Neural progenitor cell (in vitro differentiated cells): ENCODE results near the gene CLNS1A. TPM values are rescaled to one million over a fixed set of nuclear protein-coding genes. Genes with fewer than 3 reads are reported as not detected.
A peak's percentile ranks its signal among the peaks of the same experiment; 100 is the strongest.

Source experiments
- DNase-seq: peaks from one replicate; pipeline ENCODE4 v3.0.0-alpha.2; 2016; ENCODE audit warnings: low spot score
- H2AFZ ChIP-seq: fragments of 200-600 bp; sonication (generic); replicated peaks from 2 replicates; pipeline ENCODE4 v1.6.1; 2016; ENCODE audit warnings: antibody characterized with exemption
- H3F3A ChIP-seq: fragments of 200-600 bp; sonication (generic); 2 replicates; pipeline ENCODE4 v1.6.1; 2016; ENCODE audit warnings: antibody characterized with exemption, low read depth
- H3K27ac ChIP-seq: fragments of 200-600 bp; sonication (generic); 2 replicates; pipeline ENCODE4 v1.5.1; 2016; ENCODE audit warnings: mild to moderate bottlenecking
- H3K27me3 ChIP-seq: fragments of 200-600 bp; sonication (generic); 2 replicates; pipeline ENCODE4 v1.6.1; 2016; ENCODE audit warnings: mild to moderate bottlenecking, moderate library complexity
- H3K36me3 ChIP-seq: fragments of 200-600 bp; sonication (generic); 2 replicates; pipeline ENCODE4 v1.5.1; 2016
- H3K4me1 ChIP-seq: fragments of 200-600 bp; sonication (generic); 2 replicates; pipeline ENCODE4 v1.6.1; 2016; ENCODE audit warnings: mixed run types
- H3K4me2 ChIP-seq: fragments of 200-600 bp; sonication (generic); 2 replicates; pipeline ENCODE4 v1.6.1; 2016
- H3K4me3 ChIP-seq: fragments of 200-600 bp; sonication (generic); 2 replicates; pipeline ENCODE4 v1.5.1; 2016
- H3K79me2 ChIP-seq: fragments of 200-600 bp; sonication (generic); 2 replicates; pipeline ENCODE4 v1.6.1; 2016; ENCODE audit warnings: low read depth
- H3K9ac ChIP-seq: fragments of 200-600 bp; sonication (generic); 2 replicates; pipeline ENCODE4 v1.6.1; 2016
- H3K9me3 ChIP-seq: fragments of 200-600 bp; sonication (generic); 2 replicates; pipeline ENCODE4 v1.5.1; 2016; ENCODE audit warnings: low read depth
- H4K20me1 ChIP-seq: fragments of 200-600 bp; sonication (generic); 2 replicates; pipeline ENCODE4 v1.6.1; 2016; ENCODE audit warnings: low read depth
- H3K27ac Mint-ChIP-seq: 3 replicates; pipeline ENCODE4 v1.8.0; 2021; ENCODE audit warnings: mixed read lengths
- H3K27me3 Mint-ChIP-seq: 2 replicates; pipeline ENCODE4 v1.8.0; 2022; ENCODE audit warnings: low read depth, mild to moderate bottlenecking, inconsistent platforms, moderate library complexity, mixed read lengths; ENCODE audit not compliant: insufficient read depth
- H3K36me3 Mint-ChIP-seq: 3 replicates; pipeline ENCODE4 v1.8.0; 2021; ENCODE audit warnings: mixed read lengths
- H3K4me1 Mint-ChIP-seq: 3 replicates; pipeline ENCODE4 v1.8.0; 2021; ENCODE audit warnings: mixed read lengths
- H3K4me3 Mint-ChIP-seq: 3 replicates; pipeline ENCODE4 v1.8.0; 2021; ENCODE audit warnings: mild to moderate bottlenecking, moderate library complexity, mixed read lengths
- H3K9me3 Mint-ChIP-seq: 3 replicates; pipeline ENCODE4 v1.8.0; 2020; ENCODE audit warnings: mixed read lengths
- EZH2 ChIP-seq: fragments of 200-600 bp; sonication (generic); IDR thresholded peaks from 2 replicates; pipeline ENCODE4 v1.6.1; 2017; ENCODE audit warnings: antibody characterized with exemption, mild to moderate bottlenecking, moderate library complexity
- EZH2phosphoT487 ChIP-seq: fragments of 200-600 bp; sonication (generic); IDR thresholded peaks from 2 replicates; pipeline ENCODE4 v1.6.1; 2017; ENCODE audit warnings: antibody characterized with exemption
- total RNA-seq: library from RNA; depleted of rRNA; stranded (reverse); fragments of >200 nt; gene quantifications from 2 replicates; pipeline ENCODE4 v1.2.3, GENCODE V29; 2015; ENCODE audit warnings: low replicate concordance
- TF ChIP-seq, protein P1 (sequence below): fragments of 200-600 bp; sonication (generic); IDR thresholded peaks from 2 replicates; pipeline ENCODE4 v1.5.1; 2017; ENCODE audit warnings: antibody characterized with exemption, mild to moderate bottlenecking

The CLNS1A gene
- total RNA-seq, 1 donor from 2014 or later = 413 TPM

DNA sequence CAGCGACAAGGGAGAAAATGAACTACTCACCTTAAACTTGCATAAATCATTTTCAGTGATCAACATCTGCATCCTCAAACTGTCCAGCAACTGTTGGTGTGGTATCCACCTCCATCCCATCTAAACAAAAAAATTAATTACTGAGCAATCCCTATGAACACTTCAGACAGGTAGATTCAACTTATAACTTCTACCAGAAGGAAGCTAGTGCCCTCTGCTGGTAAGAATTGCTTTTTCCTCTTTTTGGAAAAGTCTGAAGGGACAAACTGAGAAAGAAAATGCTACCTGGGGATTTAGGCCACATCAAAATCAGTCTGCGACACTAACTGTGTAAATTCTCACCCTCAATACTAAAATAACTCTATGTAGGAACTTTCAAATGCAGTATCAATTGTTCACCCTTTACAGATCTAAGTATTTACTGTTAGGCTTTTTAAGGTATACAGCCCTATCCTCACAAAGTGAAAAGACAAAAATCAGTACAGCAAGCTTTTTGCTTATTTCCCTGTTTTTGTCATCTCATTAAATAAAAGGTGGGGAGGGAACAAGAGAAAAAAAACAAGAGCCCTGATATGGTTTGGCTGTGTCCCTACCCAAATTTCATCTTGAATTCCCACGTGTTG is 17.9 kb downstream of the CLNS1A start:
- Histone ChIP-seq H3K27me3 (no peaks in the 10 kb centered on the region), H3K4me1 (no peaks in the 10 kb centered on the region), H3K9ac (no peak overlapping the region), H2AFZ (no peak overlapping the region), H4K20me1 (no peaks in the 10 kb centered on the region), H3K4me2 (no peak overlapping the region), H3K4me3 (no peak overlapping the region), H3F3A (peaks cover 11% of the 10 kb centered on the region), H3K9me3 (no peaks in the 10 kb centered on the region), H3K27ac (no peak overlapping the region), H3K79me2 (no peaks in the 10 kb centered on the region), H3K36me3 (peaks cover 25% of the 10 kb centered on the region)
- H3K4me1 Mint-ChIP-seq = no peaks in the 10 kb centered on the region
- peaks cover 25% of the 10 kb centered on the region for H3K36me3 Mint-ChIP-seq
- no peak overlapping the region for H3K4me3 Mint-ChIP-seq
- no peak for TF ChIP-seq EZH2
- TF ChIP-seq, protein P1, sequence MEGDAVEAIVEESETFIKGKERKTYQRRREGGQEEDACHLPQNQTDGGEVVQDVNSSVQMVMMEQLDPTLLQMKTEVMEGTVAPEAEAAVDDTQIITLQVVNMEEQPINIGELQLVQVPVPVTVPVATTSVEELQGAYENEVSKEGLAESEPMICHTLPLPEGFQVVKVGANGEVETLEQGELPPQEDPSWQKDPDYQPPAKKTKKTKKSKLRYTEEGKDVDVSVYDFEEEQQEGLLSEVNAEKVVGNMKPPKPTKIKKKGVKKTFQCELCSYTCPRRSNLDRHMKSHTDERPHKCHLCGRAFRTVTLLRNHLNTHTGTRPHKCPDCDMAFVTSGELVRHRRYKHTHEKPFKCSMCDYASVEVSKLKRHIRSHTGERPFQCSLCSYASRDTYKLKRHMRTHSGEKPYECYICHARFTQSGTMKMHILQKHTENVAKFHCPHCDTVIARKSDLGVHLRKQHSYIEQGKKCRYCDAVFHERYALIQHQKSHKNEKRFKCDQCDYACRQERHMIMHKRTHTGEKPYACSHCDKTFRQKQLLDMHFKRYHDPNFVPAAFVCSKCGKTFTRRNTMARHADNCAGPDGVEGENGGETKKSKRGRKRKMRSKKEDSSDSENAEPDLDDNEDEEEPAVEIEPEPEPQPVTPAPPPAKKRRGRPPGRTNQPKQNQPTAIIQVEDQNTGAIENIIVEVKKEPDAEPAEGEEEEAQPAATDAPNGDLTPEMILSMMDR = peak; percentile 91
- no peak for TF ChIP-seq EZH2phosphoT487
- no peaks in the 10 kb centered on the region for H3K9me3 Mint-ChIP-seq
- peak; percentile 80 for DNase-seq
- H3K27me3 Mint-ChIP-seq = no peaks in the 10 kb centered on the region
- no peak overlapping the region for H3K27ac Mint-ChIP-seq

DNA sequence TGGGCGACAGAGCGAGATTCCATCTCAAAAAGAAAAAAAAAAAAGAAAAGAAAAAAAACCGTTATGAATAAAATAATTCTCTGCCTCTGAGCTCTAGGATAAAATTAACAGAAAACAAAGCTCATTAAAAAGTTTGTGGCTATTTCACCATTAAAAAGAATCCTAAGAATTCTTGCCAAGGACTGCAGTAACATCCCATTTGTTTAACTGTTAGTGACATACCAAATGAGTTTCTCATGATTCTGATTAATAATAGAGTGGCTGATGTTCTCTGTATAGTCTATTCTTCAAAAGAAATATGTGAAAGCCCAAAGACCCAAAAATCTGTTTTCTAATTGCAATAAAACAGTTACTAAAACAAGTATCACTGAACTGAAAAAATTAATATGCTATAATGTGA is 19.7 kb downstream of the CLNS1A start:
- no peak overlapping the region for H3K4me2 ChIP-seq
- H3K36me3 Mint-ChIP-seq = peaks cover 28% of the 10 kb centered on the region

DNA sequence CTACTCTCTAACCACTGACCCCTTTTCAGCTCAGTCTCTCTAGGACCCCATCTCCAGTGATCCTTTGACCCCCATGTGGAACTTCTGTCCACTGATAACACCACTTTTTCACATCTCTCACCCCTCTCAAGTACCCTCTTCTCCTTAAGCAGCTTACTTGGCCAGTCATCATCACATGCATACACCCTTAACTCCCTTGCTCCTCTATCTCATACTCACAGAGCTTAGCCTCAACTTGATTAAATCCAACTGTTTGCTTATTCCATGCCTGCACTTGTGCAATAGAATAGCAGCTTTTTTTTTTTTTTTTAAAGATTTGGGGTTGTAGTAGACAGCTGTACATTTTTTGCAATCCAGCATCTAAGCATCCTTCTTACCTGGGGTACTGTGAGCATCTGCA is 25.7 kb downstream of the CLNS1A start:
- no peak overlapping the region for H3K27ac ChIP-seq
- H3K9me3 ChIP-seq = no peaks in the 10 kb centered on the region
- no peaks in the 10 kb centered on the region for H3K27me3 ChIP-seq
- no peaks in the 10 kb centered on the region for H3F3A ChIP-seq
- no peak overlapping the region for H3K4me2 ChIP-seq
- no peaks in the 10 kb centered on the region for H3K79me2 ChIP-seq
- Mint-ChIP-seq H3K27ac (no peak overlapping the region), H3K4me1 (no peaks in the 10 kb centered on the region), H3K9me3 (no peaks in the 10 kb centered on the region), H3K27me3 (no peaks in the 10 kb centered on the region), H3K4me3 (no peak overlapping the region), H3K36me3 (peaks cover 13% of the 10 kb centered on the region)
- no peak overlapping the region for H2AFZ ChIP-seq
- H3K4me3 ChIP-seq = no peak overlapping the region
- no peak for DNase-seq
- no peaks in the 10 kb centered on the region for H3K4me1 ChIP-seq
- no peak overlapping the region for H3K9ac ChIP-seq
- no peaks in the 10 kb centered on the region for H4K20me1 ChIP-seq
- TF ChIP-seq EZH2 (no peak), EZH2phosphoT487 (no peak)
- TF ChIP-seq, protein P1 = no peak
- H3K36me3 ChIP-seq = peaks cover 5% of the 10 kb centered on the region

More for the DNA sequence above, 19.7 kb downstream of the CLNS1A start:
- H3K4me3 ChIP-seq = no peak overlapping the region
- Mint-ChIP-seq H3K27me3 (no peaks in the 10 kb centered on the region), H3K4me1 (no peaks in the 10 kb centered on the region), H3K27ac (no peak overlapping the region), H3K9me3 (no peaks in the 10 kb centered on the region), H3K4me3 (no peak overlapping the region)
- H3K79me2 ChIP-seq = no peaks in the 10 kb centered on the region
- H3K27me3 ChIP-seq = no peaks in the 10 kb centered on the region
- no peak overlapping the region for H3K27ac ChIP-seq
- H2AFZ ChIP-seq = no peak overlapping the region
- H3K9me3 ChIP-seq = no peaks in the 10 kb centered on the region
- no peaks in the 10 kb centered on the region for H3K4me1 ChIP-seq
- no peaks in the 10 kb centered on the region for H4K20me1 ChIP-seq
- TF ChIP-seq, protein P1 = no peak
- TF ChIP-seq EZH2phosphoT487 (no peak), EZH2 (no peak)
- H3K36me3 ChIP-seq = peaks cover 25% of the 10 kb centered on the region
- DNase-seq = no peak
- peaks cover 11% of the 10 kb centered on the region for H3F3A ChIP-seq
- H3K9ac ChIP-seq = no peak overlapping the region
